Loucy (cell line): Measurements from ENCODE around the gene TSSK6.

Source experiments
- EZH2phosphoT487 ChIP-seq: fragments of 200-600 bp; IDR thresholded peaks from 2 replicates; pipeline ENCODE4 v1.6.1; 2018; ENCODE audit warnings: antibody characterized with exemption, mild to moderate bottlenecking, moderate library complexity, borderline replicate concordance
- TF ChIP-seq, protein P1 (sequence below): fragments of 200-600 bp; sonication (generic); conservative IDR thresholded peaks from 2 replicates; pipeline ENCODE4 v1.5.1; 2014; ENCODE audit warnings: mild to moderate bottlenecking, antibody characterized with exemption, low read length

DNA sequence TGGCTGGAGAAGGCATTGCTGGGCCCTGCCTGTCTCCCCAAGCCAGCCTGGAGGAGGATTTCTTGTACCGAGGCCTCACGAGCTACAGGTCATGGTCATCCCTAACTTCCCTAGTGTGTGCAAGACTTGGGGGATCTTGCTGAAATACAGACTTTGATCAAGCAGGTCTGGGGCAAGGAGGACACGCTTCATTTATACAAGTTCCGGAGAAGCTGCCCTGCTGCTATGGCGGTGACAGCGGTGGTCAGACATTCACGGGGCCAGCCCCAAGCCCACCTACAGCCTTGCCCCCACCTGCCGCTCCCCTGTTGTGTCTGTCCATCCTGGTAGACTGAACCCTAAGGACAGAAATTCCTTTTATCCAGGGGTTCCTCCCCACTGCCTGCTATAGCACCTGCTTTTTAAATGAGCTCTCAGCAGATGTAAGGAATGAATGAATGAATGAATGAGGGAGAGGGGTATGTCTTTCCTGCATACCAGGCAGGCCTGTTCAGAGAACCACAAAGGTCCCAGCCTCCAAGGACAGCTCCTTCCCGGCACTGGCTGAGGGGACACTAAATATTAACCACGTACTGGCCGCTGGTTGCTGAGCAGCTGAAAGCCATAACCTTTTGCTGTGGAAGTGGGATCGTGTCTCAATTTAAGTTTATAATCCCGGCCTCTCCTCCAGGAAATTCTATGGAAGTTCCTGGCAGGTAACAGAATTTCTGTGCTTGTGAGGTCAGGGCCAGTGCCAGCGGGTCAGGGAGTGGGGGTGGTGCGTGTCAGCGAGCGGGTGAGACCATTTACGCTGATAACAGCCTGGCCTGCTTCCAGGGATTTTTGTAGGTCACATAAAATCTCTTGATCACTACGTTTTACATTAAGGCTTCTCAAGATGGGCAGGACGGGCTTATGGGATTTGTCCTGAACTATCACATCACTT is 27.1 kb downstream of the TSSK6 start:
- TF ChIP-seq, protein P1, sequence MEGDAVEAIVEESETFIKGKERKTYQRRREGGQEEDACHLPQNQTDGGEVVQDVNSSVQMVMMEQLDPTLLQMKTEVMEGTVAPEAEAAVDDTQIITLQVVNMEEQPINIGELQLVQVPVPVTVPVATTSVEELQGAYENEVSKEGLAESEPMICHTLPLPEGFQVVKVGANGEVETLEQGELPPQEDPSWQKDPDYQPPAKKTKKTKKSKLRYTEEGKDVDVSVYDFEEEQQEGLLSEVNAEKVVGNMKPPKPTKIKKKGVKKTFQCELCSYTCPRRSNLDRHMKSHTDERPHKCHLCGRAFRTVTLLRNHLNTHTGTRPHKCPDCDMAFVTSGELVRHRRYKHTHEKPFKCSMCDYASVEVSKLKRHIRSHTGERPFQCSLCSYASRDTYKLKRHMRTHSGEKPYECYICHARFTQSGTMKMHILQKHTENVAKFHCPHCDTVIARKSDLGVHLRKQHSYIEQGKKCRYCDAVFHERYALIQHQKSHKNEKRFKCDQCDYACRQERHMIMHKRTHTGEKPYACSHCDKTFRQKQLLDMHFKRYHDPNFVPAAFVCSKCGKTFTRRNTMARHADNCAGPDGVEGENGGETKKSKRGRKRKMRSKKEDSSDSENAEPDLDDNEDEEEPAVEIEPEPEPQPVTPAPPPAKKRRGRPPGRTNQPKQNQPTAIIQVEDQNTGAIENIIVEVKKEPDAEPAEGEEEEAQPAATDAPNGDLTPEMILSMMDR: no peak
- no peak for TF ChIP-seq EZH2phosphoT487
